ENCODE data around the gene KCNH3.

The KCNH3 gene

GRCh38 chr12:49559011-49559675, 20.3 kb downstream of the KCNH3 start:
- no peak for DNase-seq (ENCODE audit: low read depth in 2 of 2)

GRCh38 chr12:49560695-49561094, 21.9 kb downstream of the KCNH3 start:
- no peak for DNase-seq (ENCODE audit: low read depth in 2 of 2)

GRCh38 chr12:49562233-49562632, 23.4 kb downstream of the KCNH3 start:
- no peak for DNase-seq (ENCODE audit: low read depth in 2 of 2)

GRCh38 chr12:49562831-49563230, 24.0 kb downstream of the KCNH3 start:
- no peak for DNase-seq (ENCODE audit: low read depth in 2 of 2)

GRCh38 chr12:49563951-49564685, 25.3 kb downstream of the KCNH3 start:
- DNase-seq (ENCODE audit: low read depth in 2 of 2) = no peak

- DNase-seq (ENCODE audit: low read depth in 2 of 2) = no peak
Observed at GRCh38 chr12:49564686-49565405, 26.0 kb downstream of the KCNH3 start.

GRCh38 chr12:49565406-49566265, 26.8 kb downstream of the KCNH3 start:
- no peak for DNase-seq (ENCODE audit: low read depth in 2 of 2)

- no peak for DNase-seq (ENCODE audit: low read depth in 2 of 2)
Observed at GRCh38 chr12:49566361-49566760, 27.5 kb downstream of the KCNH3 start.

- no peak for DNase-seq (ENCODE audit: low read depth in 2 of 2)
Observed at GRCh38 chr12:49567302-49567610, 28.4 kb downstream of the KCNH3 start.

GRCh38 chr12:49567611-49568441, 29.0 kb downstream of the KCNH3 start, which contains the start of gene MCRS1:
TSS of gene MCRS1 (minus strand) at chr12:49568142. CDS start at chr12:49566731, 1,411 bp downstream.
- DNase-seq (ENCODE audit: low read depth in 2 of 2) = peak; percentile 84 to 86

- no peak for DNase-seq (ENCODE audit: low read depth in 2 of 2)
Observed at GRCh38 chr12:49568442-49569162, 29.8 kb downstream of the KCNH3 start.

GRCh38 chr12:49577589-49578315, 38.9 kb downstream of the KCNH3 start:
- DNase-seq (ENCODE audit: low read depth in 2 of 2) = no peak

GRCh38 chr12:49578471-49579112, 39.8 kb downstream of the KCNH3 start:
- DNase-seq (ENCODE audit: low read depth in 2 of 2) = no peak

- peak in 1 of 2 donors; percentile 29 for DNase-seq (ENCODE audit: low read depth in 2 of 2)
Observed at GRCh38 chr12:49580572-49581535, 42.0 kb downstream of the KCNH3 start.

GRCh38 chr12:49582201-49582600, 43.4 kb downstream of the KCNH3 start:
- no peak for DNase-seq (ENCODE audit: low read depth in 2 of 2)

GRCh38 chr12:49582850-49583249, 44.0 kb downstream of the KCNH3 start:
- no peak for DNase-seq (ENCODE audit: low read depth in 2 of 2)

GRCh38 chr12:49583366-49584094, 44.7 kb downstream of the KCNH3 start:
- DNase-seq (ENCODE audit: low read depth in 2 of 2) = no peak
